HG03457 (cell line): ENCODE results near the gene ITIH4.

Source experiments
- ATAC-seq: cut with Tn5 transposase; IDR thresholded peaks from one replicate; pipeline ENCODE4 v1.9.1; 2021; ENCODE audit warnings: moderate number of reproducible peaks; ENCODE audit not compliant: unreplicated experiment

The ITIH4 gene

GRCh38 chr3:52805270-52806039, 25.0 kb downstream of the ITIH4 start:
- no peak for ATAC-seq

GRCh38 chr3:52801839-52802238, 28.6 kb downstream of the ITIH4 start:
- ATAC-seq, result no peak

GRCh38 chr3:52800079-52800478, 30.4 kb downstream of the ITIH4 start:
- no peak for ATAC-seq

- no peak for ATAC-seq
Observed at GRCh38 chr3:52798978-52799476, 31.4 kb downstream of the ITIH4 start.

GRCh38 chr3:52798376-52798977, 32.0 kb downstream of the ITIH4 start:
- no peak for ATAC-seq

GRCh38 chr3:52796411-52796810, 34.1 kb downstream of the ITIH4 start:
- no peak for ATAC-seq

GRCh38 chr3:52795298-52795900, 35.1 kb downstream of the ITIH4 start:
- ATAC-seq, result no peak

- no peak for ATAC-seq
Observed at GRCh38 chr3:52794612-52795099, 35.8 kb downstream of the ITIH4 start, which contains the start of gene ITIH3. Gene ITIH3 (plus strand): TSS chr3:52794796. CDS start chr3:52794804, 8 bp downstream.

- ATAC-seq, result no peak
Observed at GRCh38 chr3:52793702-52794611, 36.5 kb downstream of the ITIH4 start.

GRCh38 chr3:52792961-52793695, 37.3 kb downstream of the ITIH4 start:
- no peak for ATAC-seq

GRCh38 chr3:52792413-52792812, 38.1 kb downstream of the ITIH4 start:
- ATAC-seq, result no peak

- ATAC-seq, result no peak
Observed at GRCh38 chr3:52791928-52792327, 38.5 kb downstream of the ITIH4 start.

- ATAC-seq, result no peak
Observed at GRCh38 chr3:52791366-52791765, 39.1 kb downstream of the ITIH4 start.

- no peak for ATAC-seq
Observed at GRCh38 chr3:52790741-52791140, 39.7 kb downstream of the ITIH4 start.

- no peak for ATAC-seq
Observed at GRCh38 chr3:52790337-52790736, 40.1 kb downstream of the ITIH4 start.

- ATAC-seq, result no peak
Observed at GRCh38 chr3:52789746-52790040, 40.8 kb downstream of the ITIH4 start.

- ATAC-seq, result no peak
Observed at GRCh38 chr3:52788890-52789745, 41.4 kb downstream of the ITIH4 start.

GRCh38 chr3:52787672-52788625, 42.5 kb downstream of the ITIH4 start:
- no peak for ATAC-seq
